Transverse colon (tissue), 4 donors: ENCODE data around the gene ABCC12.

Experiments used
- EP300 ChIP-seq: sonication (generic); formaldehyde crosslinking; IDR thresholded peaks from one replicate; pipeline ENCODE4 v1.6.1; 2017; ENCODE audit warnings: antibody characterized with exemption, low read depth
- POLR2A ChIP-seq: fragments of 450-650 bp; IDR thresholded peaks from one replicate; pipeline ENCODE4 v1.6.1; 2016; ENCODE audit warnings: antibody characterized with exemption, mild to moderate bottlenecking, moderate library complexity
- POLR2AphosphoS5 ChIP-seq, 3 donors: sonication (generic); formaldehyde crosslinking; IDR thresholded peaks; one replicate each; pipeline ENCODE4 v1.6.1; 2016; ENCODE audit warnings: antibody characterized with exemption in 3 of 3
- TF ChIP-seq, protein P1 (sequence below), 5 experiments: fragments of 200-600 bp in 3 of 5; fragments of 450-650 bp in 2 of 5; sonication (generic) in 3 of 5; IDR thresholded peaks; 1 replicate in 2 of 5; 2 replicates in 3 of 5; pipeline ENCODE4 v1.5.1; 2016 to 2017; ENCODE audit warnings: antibody characterized with exemption in 5 of 5, inconsistent platforms in 3 of 5, mild to moderate bottlenecking in 2 of 5, moderate library complexity in 1 of 5

DNA sequence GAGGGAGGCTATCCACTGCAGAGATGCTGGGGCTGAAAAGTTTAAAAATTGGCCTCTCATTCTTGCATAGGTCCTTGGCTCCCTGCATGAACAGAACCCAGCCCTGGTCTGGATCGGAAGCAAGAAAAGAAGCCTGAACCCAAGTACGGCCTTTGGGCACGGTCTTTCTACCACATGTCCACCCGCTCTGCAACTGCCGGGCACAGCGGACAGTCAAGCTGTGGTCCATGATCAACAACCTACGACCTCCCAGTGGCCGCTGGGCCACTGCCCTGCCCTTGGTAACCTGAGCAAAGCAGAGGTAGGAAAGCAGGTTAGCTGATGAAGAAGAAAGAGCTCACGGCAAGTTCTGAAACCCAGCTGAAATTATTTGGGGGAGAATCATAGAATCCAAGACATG is 3.6 kb downstream of the ABCC12 start:
- TF ChIP-seq, protein P1, sequence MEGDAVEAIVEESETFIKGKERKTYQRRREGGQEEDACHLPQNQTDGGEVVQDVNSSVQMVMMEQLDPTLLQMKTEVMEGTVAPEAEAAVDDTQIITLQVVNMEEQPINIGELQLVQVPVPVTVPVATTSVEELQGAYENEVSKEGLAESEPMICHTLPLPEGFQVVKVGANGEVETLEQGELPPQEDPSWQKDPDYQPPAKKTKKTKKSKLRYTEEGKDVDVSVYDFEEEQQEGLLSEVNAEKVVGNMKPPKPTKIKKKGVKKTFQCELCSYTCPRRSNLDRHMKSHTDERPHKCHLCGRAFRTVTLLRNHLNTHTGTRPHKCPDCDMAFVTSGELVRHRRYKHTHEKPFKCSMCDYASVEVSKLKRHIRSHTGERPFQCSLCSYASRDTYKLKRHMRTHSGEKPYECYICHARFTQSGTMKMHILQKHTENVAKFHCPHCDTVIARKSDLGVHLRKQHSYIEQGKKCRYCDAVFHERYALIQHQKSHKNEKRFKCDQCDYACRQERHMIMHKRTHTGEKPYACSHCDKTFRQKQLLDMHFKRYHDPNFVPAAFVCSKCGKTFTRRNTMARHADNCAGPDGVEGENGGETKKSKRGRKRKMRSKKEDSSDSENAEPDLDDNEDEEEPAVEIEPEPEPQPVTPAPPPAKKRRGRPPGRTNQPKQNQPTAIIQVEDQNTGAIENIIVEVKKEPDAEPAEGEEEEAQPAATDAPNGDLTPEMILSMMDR (IDR thresholded peaks at IDR 0.05), result no peak
- TF ChIP-seq POLR2A (no peak), POLR2AphosphoS5 (IDR thresholded peaks at IDR 0.05) (no peak), EP300 (no peak)
